ENCODE measurements around the gene MOB1B.

Gene MOB1B

DNA sequence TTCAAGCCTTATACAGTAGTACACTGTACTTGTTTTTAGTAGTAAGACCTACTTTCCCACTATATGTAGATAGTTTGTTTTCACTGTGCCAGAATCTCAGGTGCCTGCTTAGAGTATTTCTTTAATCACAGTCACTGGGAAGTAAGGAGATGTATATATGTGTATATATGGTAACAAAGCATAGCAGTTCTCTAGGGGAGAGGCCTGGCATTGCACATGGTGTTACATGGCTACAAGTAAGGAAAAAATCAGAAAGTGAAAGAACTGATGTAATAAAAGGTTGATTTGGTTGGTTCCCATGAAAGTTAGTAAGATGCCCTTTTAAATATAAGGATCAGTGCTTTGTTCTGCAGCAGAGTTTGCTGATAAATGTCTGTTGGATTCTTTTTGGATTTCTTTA is 81.9 kb downstream of the MOB1B start:
- Histone ChIP-seq H3F3A (ENCODE audit: insufficient read depth, low read length) (no peaks in the 10 kb centered on the region), H3K9ac (ENCODE audit: low read length) (no peak overlapping the region), H3K4me1 (ENCODE audit: low read length) (no peaks in the 10 kb centered on the region), H4K20me1 (ENCODE audit: insufficient read depth, low read length) (no peaks in the 10 kb centered on the region), H3K27ac (ENCODE audit: low read length) (no peak overlapping the region), H3K9me3 (replicated peaks; ENCODE audit: insufficient read depth, low read length) (no peaks in the 10 kb centered on the region), H3K27me3 (replicated peaks; ENCODE audit: insufficient read depth, low read length) (no peaks in the 10 kb centered on the region), H3K36me3 (replicated peaks; ENCODE audit: insufficient read depth, low read length) (no peaks in the 10 kb centered on the region), H3K9me2 (replicated peaks; ENCODE audit: insufficient read depth, low read length) (no peaks in the 10 kb centered on the region), H3K4me3 (ENCODE audit: low read length) (no peak overlapping the region), H3K4me2 (ENCODE audit: low read depth, low read length) (no peak overlapping the region), H3K79me2 (ENCODE audit: low read length) (no peaks in the 10 kb centered on the region), H2AFZ (ENCODE audit: low read length) (no peak overlapping the region)
- no peak for DNase-seq
- TF ChIP-seq EZH2phosphoT487 (IDR thresholded peaks at IDR 0.05; ENCODE audit: low read length) (no peak), EZH2 (optimal IDR thresholded peaks at IDR 0.05; ENCODE audit: low read depth, low read length) (no peak)
- TF ChIP-seq, protein P1, sequence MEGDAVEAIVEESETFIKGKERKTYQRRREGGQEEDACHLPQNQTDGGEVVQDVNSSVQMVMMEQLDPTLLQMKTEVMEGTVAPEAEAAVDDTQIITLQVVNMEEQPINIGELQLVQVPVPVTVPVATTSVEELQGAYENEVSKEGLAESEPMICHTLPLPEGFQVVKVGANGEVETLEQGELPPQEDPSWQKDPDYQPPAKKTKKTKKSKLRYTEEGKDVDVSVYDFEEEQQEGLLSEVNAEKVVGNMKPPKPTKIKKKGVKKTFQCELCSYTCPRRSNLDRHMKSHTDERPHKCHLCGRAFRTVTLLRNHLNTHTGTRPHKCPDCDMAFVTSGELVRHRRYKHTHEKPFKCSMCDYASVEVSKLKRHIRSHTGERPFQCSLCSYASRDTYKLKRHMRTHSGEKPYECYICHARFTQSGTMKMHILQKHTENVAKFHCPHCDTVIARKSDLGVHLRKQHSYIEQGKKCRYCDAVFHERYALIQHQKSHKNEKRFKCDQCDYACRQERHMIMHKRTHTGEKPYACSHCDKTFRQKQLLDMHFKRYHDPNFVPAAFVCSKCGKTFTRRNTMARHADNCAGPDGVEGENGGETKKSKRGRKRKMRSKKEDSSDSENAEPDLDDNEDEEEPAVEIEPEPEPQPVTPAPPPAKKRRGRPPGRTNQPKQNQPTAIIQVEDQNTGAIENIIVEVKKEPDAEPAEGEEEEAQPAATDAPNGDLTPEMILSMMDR (IDR thresholded peaks at IDR 0.05; ENCODE audit: low read length) = no peak

DNA sequence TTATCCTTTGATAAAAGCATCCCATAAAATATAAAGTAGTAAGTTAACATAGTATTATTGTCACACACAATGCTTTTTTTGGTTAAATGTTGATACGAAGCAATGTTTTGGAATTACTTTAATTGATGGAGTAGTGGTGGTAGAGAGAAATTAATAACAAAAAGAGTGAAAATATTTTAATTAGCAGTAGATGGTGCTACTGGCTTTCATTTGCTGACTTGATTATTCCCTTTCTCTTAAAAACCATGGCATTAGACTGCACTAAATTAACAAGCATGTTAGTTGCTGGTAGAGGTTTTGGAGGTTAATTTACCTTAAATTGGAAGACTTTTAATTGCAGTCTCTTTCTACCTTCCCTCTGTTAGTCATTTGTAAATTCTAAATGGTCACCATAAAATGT is 82.4 kb downstream of the MOB1B start:
- TF ChIP-seq, protein P1 (IDR thresholded peaks at IDR 0.05; ENCODE audit: low read length) = no peak
- no peak for TF ChIP-seq EZH2phosphoT487 (IDR thresholded peaks at IDR 0.05; ENCODE audit: low read length)
- no peaks in the 10 kb centered on the region for H3K9me3 ChIP-seq (replicated peaks; ENCODE audit: insufficient read depth, low read length)
- H3K36me3 ChIP-seq (replicated peaks; ENCODE audit: insufficient read depth, low read length) = no peaks in the 10 kb centered on the region
- no peak overlapping the region for H2AFZ ChIP-seq (ENCODE audit: low read length)
- H3K4me1 ChIP-seq (ENCODE audit: low read length) = no peaks in the 10 kb centered on the region
- no peak overlapping the region for H3K9ac ChIP-seq (ENCODE audit: low read length)
- no peaks in the 10 kb centered on the region for H3K27me3 ChIP-seq (replicated peaks; ENCODE audit: insufficient read depth, low read length)
- no peak overlapping the region for H3K27ac ChIP-seq (ENCODE audit: low read length)
- H4K20me1 ChIP-seq (ENCODE audit: insufficient read depth, low read length) = no peaks in the 10 kb centered on the region
- DNase-seq = no peak
- no peaks in the 10 kb centered on the region for H3K9me2 ChIP-seq (replicated peaks; ENCODE audit: insufficient read depth, low read length)
- H3F3A ChIP-seq (ENCODE audit: insufficient read depth, low read length) = no peaks in the 10 kb centered on the region
- no peak overlapping the region for H3K4me2 ChIP-seq (ENCODE audit: low read depth, low read length)
- no peak overlapping the region for H3K4me3 ChIP-seq (ENCODE audit: low read length)
- H3K79me2 ChIP-seq (ENCODE audit: low read length) = no peaks in the 10 kb centered on the region

DNA sequence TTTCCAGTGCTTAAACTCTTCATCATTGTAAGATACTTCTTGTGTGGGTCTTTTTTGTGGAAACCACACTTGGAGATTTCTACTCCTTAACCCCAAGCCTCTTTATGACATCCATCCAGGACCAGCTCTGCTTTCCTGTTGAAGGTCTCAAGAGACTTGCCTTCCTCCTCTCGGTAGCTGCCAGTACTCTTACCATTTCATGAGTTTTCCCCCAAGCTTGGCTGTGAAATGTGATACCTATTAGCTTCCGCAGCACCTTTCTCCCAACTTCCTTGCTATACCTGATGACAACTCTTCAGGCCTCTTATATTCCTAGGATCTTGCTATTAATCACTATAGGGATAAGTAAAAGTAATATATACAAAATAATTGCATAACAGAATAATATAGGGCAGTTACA is 89.4 kb downstream of the MOB1B start:
- no peak overlapping the region for H3K27ac ChIP-seq (ENCODE audit: low read length)
- no peak for TF ChIP-seq EZH2 (optimal IDR thresholded peaks at IDR 0.05; ENCODE audit: low read depth, low read length)
- no peaks in the 10 kb centered on the region for H3K27me3 ChIP-seq (replicated peaks; ENCODE audit: insufficient read depth, low read length)

DNA sequence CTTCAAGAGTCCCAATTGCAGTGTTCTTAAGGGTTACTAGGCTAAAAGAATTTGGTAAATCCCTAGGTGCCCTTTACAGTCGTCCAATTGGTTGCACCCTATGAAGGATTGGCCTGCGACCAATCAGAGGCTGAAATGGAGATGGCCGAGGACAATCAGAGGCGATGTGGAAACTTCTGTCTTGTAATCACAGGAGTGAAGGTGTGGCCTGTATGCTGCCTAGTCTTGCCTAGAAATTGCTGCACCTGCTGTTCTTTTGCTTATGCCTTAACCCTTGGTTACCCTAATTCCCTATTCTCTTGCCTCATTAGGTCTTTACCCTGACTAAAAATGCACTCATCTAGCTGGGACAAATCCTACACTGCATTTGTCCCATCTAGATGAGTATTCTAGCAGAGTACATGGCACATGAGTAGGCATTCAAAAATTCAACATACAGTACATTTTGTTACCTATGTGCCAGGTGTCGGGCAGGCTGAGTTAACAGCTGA is 90.3 kb downstream of the MOB1B start:
- Histone ChIP-seq H3K79me2 (ENCODE audit: low read length) (peaks cover 44% of the 10 kb centered on the region), H3K27me3 (replicated peaks; ENCODE audit: insufficient read depth, low read length) (no peaks in the 10 kb centered on the region), H3K27ac (ENCODE audit: low read length) (peak overlapping the region; percentile 55; the same call in 1 of the 2 replicates), H3K4me3 (ENCODE audit: low read length) (peak overlapping the region; percentile 98), H3K4me2 (ENCODE audit: low read depth, low read length) (peak overlapping the region; percentile 86), H3K9me2 (replicated peaks; ENCODE audit: insufficient read depth, low read length) (no peaks in the 10 kb centered on the region), H2AFZ (ENCODE audit: low read length) (peak overlapping the region; percentile 64), H3K9ac (ENCODE audit: low read length) (peak overlapping the region; percentile 75; the same call in 1 of the 2 replicates), H3K4me1 (ENCODE audit: low read length) (peaks cover 20% of the 10 kb centered on the region; the same call in 1 of the 2 replicates), H3K36me3 (replicated peaks; ENCODE audit: insufficient read depth, low read length) (no peaks in the 10 kb centered on the region), H3K9me3 (replicated peaks; ENCODE audit: insufficient read depth, low read length) (no peaks in the 10 kb centered on the region), H4K20me1 (ENCODE audit: insufficient read depth, low read length) (peaks cover 8% of the 10 kb centered on the region; the same call in 1 of the 2 replicates), H3F3A (ENCODE audit: insufficient read depth, low read length) (peaks cover 18% of the 10 kb centered on the region)
- DNase-seq = no peak
- TF ChIP-seq EZH2 (optimal IDR thresholded peaks at IDR 0.05; ENCODE audit: low read depth, low read length) (no peak), EZH2phosphoT487 (IDR thresholded peaks at IDR 0.05; ENCODE audit: low read length) (no peak)
- TF ChIP-seq, protein P1 (IDR thresholded peaks at IDR 0.05; ENCODE audit: low read length) = no peak

More for the DNA sequence above, 89.4 kb downstream of the MOB1B start:
- no peaks in the 10 kb centered on the region for H3K9me2 ChIP-seq (replicated peaks; ENCODE audit: insufficient read depth, low read length)
- peaks cover 8% of the 10 kb centered on the region; the same call in 1 of the 2 replicates for H4K20me1 ChIP-seq (ENCODE audit: insufficient read depth, low read length)
- peaks cover 20% of the 10 kb centered on the region; the same call in 1 of the 2 replicates for H3K4me1 ChIP-seq (ENCODE audit: low read length)
- H3K79me2 ChIP-seq (ENCODE audit: low read length) = peaks cover 35% of the 10 kb centered on the region
- H3K9me3 ChIP-seq (replicated peaks; ENCODE audit: insufficient read depth, low read length) = no peaks in the 10 kb centered on the region
- no peak overlapping the region for H3K4me2 ChIP-seq (ENCODE audit: low read depth, low read length)
- no peak for DNase-seq
- peaks cover 18% of the 10 kb centered on the region for H3F3A ChIP-seq (ENCODE audit: insufficient read depth, low read length)
- H2AFZ ChIP-seq (ENCODE audit: low read length) = no peak overlapping the region
- H3K36me3 ChIP-seq (replicated peaks; ENCODE audit: insufficient read depth, low read length) = no peaks in the 10 kb centered on the region
- no peak overlapping the region for H3K9ac ChIP-seq (ENCODE audit: low read length)
- H3K4me3 ChIP-seq (ENCODE audit: low read length) = no peak overlapping the region

Measured in MM.1S (cell line).